HPDE6-E6E7 (cell line): ENCODE data around the gene ANKIB1.
"Not testable (repeated sequence)": the region's sequence is repeated elsewhere in the genome, so short reads cannot be mapped to it uniquely, and the experiment has no call there.

Experiments
- DNase-seq: peaks from one replicate; pipeline ENCODE4 v3.0.0; 2011; ENCODE audit warnings: missing footprints; ENCODE audit errors: extremely low spot score

The ANKIB1 gene, protein sequence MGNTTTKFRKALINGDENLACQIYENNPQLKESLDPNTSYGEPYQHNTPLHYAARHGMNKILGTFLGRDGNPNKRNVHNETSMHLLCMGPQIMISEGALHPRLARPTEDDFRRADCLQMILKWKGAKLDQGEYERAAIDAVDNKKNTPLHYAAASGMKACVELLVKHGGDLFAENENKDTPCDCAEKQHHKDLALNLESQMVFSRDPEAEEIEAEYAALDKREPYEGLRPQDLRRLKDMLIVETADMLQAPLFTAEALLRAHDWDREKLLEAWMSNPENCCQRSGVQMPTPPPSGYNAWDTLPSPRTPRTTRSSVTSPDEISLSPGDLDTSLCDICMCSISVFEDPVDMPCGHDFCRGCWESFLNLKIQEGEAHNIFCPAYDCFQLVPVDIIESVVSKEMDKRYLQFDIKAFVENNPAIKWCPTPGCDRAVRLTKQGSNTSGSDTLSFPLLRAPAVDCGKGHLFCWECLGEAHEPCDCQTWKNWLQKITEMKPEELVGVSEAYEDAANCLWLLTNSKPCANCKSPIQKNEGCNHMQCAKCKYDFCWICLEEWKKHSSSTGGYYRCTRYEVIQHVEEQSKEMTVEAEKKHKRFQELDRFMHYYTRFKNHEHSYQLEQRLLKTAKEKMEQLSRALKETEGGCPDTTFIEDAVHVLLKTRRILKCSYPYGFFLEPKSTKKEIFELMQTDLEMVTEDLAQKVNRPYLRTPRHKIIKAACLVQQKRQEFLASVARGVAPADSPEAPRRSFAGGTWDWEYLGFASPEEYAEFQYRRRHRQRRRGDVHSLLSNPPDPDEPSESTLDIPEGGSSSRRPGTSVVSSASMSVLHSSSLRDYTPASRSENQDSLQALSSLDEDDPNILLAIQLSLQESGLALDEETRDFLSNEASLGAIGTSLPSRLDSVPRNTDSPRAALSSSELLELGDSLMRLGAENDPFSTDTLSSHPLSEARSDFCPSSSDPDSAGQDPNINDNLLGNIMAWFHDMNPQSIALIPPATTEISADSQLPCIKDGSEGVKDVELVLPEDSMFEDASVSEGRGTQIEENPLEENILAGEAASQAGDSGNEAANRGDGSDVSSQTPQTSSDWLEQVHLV

DNA sequence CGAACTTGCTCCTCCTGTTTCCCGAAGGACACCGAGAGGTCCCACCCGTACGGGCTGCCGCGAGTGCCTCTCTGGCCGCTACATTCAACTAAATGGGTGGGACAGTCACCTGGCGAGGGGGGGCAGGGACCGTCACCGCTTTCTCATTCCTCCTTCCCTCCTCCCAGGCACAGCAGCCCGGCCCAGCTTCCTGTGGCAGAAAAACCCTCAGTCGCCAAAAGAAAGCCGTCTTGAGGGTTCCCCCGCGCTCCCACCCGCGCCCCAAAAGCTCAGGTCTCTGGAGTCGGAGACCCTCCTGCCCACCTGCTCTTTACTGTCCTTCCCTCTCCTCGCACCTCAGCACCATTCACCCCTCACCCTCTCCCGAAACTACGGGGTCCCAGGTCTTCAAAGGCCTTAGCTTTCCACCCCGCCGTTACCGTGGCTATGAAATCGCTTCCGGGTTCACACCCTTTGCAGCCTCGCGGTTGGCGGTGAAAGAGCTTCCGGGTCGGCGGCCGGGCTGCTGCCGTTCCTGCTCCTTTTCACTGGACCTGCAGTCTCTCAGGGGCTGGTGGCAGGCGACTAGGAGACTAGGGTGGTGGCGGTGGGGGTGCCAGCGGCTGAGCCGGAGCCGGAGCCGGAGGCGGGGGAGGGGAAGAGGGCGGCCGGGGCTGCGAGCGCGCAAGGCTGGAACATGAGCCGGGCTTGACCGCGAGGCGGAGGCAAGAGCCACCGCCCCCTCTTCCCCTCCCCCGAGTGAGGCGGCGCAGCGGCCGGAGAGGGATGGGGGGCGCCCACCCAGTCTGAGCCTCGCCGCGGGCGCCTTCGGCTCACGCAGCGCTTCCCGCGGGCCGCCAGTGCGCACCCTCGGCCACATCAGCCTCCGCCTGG, at the start of gene ANKIB1, which contains the start of gene KRIT1:
Gene ANKIB1 (plus strand): TSS at position 488 of the 873 bp plus-strand sequence. CDS start 49,005 bp downstream, outside the sequence.
Gene KRIT1 (minus strand): TSS at position 428 of the 873 bp plus-strand sequence. CDS start 3,779 bp downstream, outside the sequence.
- peak; percentile 68 for DNase-seq

GRCh38 chr7:92200791-92201190, 45.0 kb upstream of the ANKIB1 start:
- DNase-seq: no peak

- no peak for DNase-seq
These were observed 39.8 kb upstream of the ANKIB1 start for GRCh38 chr7:92205987-92206386.

- no peak for DNase-seq
These were observed 39.1 kb upstream of the ANKIB1 start for GRCh38 chr7:92206672-92207071.

- DNase-seq: no peak
These were observed 24.0 kb upstream of the ANKIB1 start for GRCh38 chr7:92221766-92222165.

DNA sequence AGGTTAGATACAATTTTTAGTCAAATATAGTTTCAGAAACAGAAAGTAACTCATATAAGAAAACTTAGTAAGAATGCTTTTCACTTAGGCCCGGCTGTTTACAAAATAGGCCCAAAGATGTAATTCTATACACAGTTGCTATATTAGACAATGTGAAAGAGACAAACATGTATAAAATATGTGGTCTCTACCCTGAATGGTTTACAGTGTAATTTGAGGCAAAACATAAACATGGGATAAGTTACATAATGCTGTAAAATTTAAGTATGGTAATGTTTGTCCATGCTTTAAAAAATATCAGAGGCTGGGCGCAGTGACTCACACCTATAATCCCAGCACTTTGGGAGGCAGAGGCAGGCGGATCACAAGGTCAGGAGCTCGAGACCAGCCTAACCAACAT, 18.8 kb upstream of the ANKIB1 start:
- no peak for DNase-seq

DNA sequence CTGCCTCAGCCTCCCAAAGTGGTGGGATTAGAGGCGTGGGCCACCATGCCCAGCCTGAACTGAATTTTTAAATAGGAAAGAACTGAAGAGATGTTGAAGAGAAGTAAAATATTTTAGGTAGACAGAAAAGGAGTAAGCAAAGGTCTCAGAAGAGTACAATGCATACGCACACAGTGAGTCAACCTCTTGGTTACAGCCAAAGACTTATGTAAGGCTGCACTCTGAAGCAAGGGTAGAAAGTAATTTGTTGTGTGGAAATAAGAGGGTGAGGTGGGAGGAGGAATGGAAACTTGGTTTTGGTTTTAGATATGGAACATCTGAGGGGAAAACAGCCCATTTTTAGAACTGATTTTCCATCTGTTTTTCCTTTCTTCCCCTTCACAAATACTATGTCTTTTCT, 17.7 kb upstream of the ANKIB1 start:
- DNase-seq: no peak

DNA sequence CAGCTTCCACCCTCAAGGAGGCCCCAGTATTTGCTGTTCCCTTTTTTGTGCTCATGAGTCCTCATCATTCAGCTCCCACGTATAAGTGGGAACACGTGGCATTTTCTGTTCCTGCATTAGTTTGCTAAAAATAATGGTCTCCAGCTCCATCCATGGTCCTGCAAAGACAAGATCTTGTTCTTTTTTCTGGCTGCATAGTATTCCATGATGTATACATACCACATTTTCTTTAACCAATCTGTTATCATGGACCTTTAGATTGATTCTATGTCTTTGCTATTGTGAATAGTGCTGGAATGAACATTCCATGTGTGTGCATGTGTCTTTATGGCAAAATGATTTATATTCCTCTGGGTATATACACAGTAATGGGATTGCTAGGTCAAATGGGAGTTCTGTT, 17.0 kb upstream of the ANKIB1 start:
- no peak for DNase-seq

- no peak for DNase-seq
These were observed 15.2 kb upstream of the ANKIB1 start for GRCh38 chr7:92230547-92230946.

DNA sequence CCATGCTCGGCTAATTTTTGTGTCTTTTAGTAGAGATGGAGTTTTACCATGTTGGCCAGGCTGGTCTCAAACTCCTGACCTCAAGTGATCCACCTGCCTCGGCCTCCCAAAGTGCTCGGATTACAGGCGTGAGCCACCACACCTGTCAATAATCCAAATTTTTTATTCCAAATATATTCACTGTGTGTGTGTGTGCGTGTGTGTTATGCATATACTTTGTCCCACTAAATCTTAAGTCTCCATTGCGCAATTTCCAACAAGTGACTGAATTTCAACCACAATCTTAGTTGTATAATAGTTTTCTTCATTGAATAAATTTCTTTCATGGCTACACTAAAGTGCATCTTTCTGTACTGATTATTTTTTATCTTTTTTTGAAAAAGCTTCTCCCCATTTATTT, 2.8 kb upstream of the ANKIB1 start:
- DNase-seq: no peak

DNA sequence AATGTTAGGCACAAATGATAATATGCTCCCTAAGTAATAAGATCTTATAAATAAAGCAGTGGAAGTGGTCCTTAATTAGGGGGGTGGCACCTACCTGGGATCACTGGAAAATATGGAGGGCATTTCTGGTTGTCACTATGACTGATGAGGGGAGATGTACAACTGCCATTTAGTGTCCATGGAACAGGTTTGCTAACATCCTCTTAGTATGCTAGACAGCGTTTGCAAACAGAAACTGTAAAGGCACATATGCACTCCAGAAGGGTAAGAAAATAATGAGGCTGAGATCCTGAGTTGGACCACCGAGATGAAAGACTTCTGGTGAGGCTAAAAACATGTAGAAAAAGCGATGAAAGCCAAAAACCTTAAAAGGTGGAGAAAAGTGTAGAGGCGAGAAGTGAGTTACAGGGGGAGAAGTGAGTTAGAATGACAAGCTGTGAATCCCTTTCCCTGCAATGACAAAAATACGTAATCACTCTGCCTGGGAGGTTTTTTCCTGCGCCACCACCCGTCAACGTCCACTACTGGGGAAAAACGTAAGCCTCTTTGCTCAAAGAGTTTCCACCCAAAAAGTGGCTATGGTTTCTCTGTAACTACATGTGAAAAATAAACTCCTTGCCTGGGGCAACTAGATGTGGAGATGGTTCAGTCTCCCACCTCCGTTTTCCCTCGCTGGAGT, 827 bp upstream of the ANKIB1 start:
- DNase-seq: no peak

GRCh38 chr7:92246360-92247101, 757 bp downstream of the ANKIB1 start:
- DNase-seq: no peak

DNA sequence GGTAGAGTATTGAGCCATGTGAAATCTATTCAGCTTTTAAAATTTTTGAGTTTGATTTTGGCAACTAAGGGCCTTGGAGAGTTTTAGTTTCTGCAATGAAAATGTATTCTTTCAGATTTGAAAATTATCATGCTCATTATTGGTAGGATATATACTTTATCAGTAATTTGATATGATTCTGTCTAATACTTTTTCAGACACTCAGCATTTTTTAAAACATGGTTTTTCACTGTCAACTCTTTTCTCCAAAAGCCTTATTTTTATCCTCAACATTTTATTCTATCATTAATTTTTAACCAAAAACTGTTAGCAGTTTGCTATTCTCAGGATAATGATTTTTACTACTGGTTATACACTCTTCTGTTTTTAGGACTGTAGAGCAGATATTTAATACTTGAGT, 4.8 kb downstream of the ANKIB1 start:
- DNase-seq: no peak

DNA sequence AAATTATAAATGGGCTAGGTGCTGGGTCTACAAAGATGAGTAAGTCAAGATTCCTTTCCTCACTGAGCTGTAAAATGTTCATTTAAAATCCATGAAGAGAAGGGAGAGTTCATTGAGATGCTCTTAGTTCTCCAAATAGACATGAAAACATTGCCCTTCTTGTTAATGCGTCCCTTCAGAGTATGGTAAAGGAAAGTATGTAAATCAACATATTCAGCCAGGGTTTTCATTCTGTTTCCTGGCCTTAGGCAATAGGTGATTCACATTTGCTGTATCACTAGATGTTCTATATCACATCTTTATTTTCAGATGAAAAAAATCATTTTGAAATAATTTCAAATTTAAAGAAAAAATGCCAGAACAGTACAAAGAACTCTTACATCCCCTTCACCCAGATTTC, 5.4 kb downstream of the ANKIB1 start:
- no peak for DNase-seq

GRCh38 chr7:92253251-92253650, 7.5 kb downstream of the ANKIB1 start:
- DNase-seq: no peak

DNA sequence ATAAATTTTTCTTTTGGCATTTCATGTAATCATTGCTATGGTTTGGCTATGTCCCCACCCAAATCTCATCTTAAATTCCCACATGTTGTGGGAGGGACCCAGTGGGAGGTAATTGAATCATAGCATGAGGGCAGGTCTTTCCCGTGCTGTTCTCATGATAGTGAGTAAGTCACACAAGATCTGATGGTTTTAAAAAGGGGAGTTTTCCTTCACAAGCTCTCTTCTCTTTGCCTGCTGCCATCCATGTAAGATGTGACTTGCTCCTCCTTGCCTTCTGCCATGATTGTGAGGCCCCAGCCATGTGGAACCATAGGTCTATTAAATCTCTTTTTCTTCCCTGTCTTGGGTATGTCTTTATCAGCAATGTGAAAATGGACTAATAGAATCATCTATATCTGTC, 9.0 kb downstream of the ANKIB1 start:
- not testable (repeated sequence) for DNase-seq

GRCh38 chr7:92255308-92255707, 9.5 kb downstream of the ANKIB1 start:
- DNase-seq: no peak

DNA sequence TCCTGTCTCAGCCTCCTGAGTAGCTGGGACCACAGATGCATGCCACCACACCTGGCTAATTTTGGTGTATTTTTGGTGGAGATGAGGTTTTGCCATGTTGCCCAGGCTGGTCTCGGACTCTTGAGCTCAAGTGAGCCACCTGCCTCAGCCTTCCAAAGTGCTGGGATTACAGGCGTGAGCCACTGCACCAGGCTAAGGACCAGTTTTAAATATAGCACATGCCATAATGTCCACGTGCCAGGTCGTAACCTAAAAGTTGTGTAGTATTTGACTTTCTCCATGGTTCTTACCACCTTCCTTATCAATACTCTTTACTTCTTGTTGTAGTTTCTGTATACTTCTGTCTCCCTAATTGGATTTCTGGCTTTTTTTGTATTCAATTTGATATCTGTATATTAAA, 13.3 kb downstream of the ANKIB1 start:
- no peak for DNase-seq

DNA sequence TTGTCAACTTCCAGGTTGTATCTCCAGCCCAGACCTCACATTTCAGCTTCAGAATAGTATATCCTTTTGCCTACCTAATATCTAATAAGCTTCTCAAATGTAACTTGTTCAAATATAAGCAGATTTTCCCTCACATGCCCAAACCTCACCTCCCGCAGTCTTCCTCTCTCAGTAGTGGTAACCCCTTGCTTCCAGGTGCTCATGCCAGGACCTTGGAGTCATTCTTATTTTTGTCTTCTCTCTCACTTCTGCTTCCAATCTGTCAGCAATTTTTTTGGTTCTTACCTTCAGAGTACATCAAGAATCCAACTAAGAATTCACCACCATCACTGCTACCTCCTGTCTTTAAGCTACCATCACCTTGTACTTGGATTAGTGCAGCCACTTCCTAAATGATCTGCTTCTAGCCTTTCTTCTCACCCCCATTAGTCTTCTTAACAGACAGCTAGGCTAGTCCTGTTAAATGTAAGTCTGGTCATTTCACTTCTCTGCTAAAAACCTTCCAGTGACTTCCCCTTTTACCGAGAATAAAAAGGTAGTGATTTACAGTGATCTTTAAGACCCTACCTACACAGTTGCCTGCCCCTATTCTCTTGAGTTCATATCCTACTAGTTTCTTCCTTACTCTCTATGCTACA, 14.0 kb downstream of the ANKIB1 start:
- DNase-seq: no peak
